ENCODE data around the gene STUB1.

The STUB1 gene

GRCh38 chr16:679814-680624 lies at the start of gene STUB1:
STUB1 (plus strand) TSS chr16:680410; CDS start chr16:680526, 116 bp downstream.
- DNase-seq (ENCODE audit: low read depth): peak; percentile 78

DNA sequence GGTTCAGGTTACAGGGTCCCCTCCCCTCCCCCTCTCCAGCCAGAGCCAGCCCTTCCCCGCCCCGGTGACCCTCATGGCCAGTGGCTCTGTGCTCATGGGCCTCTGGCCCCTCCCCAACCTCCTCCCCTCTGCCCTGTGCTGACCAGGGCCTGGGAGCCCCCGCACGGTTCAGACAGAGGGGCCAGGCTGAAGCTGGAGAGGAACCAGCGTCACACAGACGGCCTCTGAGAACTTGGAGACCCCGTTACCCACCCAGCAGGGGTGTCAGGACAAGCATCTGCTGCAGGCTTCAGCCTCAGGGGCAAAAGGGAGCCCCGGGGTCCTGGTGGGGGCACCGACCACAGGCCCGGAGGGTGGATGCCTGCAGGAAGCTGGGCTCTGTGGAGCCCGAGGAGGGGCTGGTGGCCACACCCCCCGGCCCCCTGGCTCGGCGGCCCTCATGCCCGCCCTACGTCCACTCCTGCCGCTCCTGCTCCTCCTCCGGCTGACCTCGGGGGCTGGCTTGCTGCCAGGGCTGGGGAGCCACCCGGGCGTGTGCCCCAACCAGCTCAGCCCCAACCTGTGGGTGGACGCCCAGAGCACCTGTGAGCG lies 49.3 kb upstream of the STUB1 start, which contains the start of gene WFIKKN1:
Gene WFIKKN1, plus strand, starts transcription at position 171 of the 591 bp plus-strand sequence. Its CDS starts 269 bp downstream, at position 440.
- no peak for DNase-seq (ENCODE audit: low read depth)

- DNase-seq (ENCODE audit: low read depth): no peak
Observed at GRCh38 chr16:631808-632358, 48.3 kb upstream of the STUB1 start.

DNA sequence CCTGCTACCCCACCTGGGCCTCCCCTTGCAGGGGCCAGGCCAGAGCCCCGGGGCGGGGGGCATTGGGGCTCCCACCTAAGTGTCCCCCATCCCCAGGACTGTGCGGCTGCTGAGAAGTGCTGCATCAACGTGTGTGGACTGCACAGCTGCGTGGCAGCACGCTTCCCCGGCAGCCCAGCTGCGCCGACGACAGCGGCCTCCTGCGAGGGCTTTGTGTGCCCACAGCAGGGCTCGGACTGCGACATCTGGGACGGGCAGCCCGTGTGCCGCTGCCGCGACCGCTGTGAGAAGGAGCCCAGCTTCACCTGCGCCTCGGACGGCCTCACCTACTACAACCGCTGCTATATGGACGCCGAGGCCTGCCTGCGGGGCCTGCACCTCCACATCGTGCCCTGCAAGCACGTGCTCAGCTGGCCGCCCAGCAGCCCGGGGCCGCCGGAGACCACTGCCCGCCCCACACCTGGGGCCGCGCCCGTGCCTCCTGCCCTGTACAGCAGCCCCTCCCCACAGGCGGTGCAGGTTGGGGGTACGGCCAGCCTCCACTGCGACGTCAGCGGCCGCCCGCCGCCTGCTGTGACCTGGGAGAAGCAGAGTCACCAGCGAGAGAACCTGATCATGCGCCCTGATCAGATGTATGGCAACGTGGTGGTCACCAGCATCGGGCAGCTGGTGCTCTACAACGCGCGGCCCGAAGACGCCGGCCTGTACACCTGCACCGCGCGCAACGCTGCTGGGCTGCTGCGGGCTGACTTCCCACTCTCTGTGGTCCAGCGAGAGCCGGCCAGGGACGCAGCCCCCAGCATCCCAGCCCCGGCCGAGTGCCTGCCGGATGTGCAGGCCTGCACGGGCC lies 47.5 kb upstream of the STUB1 start:
- DNase-seq (ENCODE audit: low read depth): no peak

- no peak for DNase-seq (ENCODE audit: low read depth)
Observed at GRCh38 chr16:633336-634050, 46.7 kb upstream of the STUB1 start.

DNA sequence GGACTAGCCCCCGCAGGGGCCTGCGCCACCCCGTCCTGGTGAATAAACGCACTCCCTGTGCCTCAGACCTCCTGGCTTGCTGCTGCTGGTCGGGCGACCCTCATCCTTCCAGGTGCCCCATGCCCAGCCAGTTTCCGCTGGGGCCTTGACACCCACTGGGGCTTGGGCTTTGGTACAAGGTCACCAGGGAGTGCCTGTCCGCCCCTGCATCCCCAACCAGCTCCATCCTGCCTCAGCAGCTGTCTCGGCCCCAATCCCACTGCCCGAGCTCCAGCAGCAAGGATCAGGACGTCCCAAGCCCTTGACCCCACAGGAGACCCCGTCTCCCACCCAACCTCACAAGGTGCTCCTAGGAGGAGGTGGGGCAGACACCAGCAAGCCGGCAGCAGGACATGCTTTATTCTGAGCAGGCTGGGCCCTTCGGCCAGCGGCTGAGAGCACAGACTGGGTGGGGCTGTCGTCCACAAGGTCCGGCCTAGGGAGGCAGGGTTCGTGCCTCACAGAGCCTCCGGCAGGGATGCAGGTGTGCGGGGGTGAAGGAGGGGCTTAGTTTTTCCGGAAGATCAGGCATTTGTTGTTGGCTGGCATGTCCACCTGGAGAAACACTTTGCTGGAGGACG lies 46.0 kb upstream of the STUB1 start:
- no peak for DNase-seq (ENCODE audit: low read depth)

- no peak for DNase-seq (ENCODE audit: low read depth)
Observed at GRCh38 chr16:634996-635395, 45.2 kb upstream of the STUB1 start.

GRCh38 chr16:635573-636205 lies 44.5 kb upstream of the STUB1 start:
- DNase-seq (ENCODE audit: low read depth): no peak

DNA sequence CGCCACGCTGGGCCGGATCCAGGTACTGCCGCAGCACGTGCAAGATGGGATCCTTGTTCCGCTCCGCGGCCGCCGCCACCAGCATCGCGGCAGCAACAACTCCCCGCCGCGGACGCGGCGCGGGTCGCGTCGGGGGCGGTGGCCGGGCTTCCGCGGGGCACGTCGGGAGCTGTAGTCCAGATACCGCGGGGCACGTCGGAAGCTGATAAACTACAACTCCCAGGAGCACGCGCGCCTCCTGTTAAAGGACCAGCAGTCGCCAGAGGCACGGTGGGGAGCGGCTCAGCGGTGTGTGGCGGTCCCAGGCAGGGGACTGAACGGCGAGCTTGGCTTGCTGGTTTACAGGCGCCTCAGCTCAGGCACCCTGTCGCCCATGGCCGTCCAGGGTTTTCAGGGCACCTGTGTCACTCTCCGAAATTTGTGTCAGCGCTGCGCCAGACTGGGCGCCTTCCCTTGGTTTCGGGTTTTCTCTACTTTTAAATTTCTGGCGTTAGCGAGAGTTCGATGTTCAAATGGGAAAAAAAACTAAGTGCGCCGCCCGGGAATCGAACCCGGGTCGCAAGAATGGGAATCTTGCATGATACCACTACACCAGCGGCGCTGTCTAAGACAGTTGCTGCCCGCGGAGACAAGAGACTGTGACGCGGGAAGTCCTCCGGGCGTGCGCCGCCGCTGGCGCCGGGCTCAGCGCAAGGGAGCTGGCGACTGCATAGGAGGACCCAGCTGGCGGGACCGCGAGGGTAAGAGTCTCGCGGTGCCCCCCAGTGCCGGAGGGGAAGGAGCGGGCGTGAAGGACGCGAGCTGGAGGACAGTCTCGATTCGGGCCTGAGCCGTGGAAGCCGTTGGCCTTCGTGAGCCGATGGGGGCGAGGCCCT lies 43.8 kb upstream of the STUB1 start, which contains the start of gene METTL26:
Gene METTL26, minus strand, starts transcription at position 100 of the 875 bp plus-strand sequence. Its CDS starts 15 bp downstream, at position 85.
- peak; percentile 81 for DNase-seq (ENCODE audit: low read depth)

DNA sequence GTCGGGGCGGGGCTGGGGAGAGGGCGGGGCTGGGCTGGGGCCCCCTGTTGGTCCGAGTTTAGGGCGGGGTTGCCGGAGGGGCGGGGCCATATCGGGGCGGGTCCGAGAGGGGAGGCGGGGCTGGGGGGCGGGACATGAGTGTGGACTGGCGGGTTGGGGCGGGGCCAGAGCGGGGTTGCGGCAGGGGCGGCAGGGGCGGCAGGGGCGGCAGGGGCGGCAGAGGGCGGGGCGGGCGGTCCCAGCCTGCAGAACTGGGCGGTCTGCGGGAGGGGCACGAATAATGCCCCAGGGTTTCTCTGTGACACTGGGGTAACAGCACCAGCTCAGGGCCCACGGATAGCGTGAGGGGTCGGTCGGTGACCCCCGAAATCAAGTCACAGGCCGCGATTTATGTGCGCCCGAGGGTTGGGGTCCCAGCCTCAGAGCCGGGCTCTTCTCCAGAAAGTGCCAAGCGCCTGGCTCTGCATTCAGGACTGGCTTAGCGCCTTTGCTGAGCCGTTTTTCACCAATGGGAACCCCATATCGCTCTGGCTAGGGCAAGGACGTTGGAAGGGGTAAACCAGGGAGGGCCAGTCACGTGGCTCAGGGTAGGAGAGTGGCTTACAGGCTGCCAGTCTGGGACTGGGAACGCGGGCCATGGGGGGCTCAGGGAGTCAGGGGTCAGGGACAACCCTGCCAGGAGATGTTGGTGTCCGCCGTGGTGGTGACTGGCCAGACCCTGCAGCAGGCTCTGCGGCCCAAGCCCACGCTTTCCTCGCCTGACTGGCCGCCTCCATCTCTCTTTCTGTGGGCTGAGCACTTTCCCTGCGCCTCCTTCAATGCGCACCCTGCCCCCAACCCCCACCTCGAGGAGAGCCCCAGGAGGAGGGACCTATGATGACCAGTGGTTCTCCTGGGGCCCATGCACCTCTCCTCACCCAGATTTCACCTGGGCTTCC lies 42.9 kb upstream of the STUB1 start:
- DNase-seq (ENCODE audit: low read depth): peak; percentile 80

- no peak for DNase-seq (ENCODE audit: low read depth)
Observed at GRCh38 chr16:638034-638543, 42.1 kb upstream of the STUB1 start.

DNA sequence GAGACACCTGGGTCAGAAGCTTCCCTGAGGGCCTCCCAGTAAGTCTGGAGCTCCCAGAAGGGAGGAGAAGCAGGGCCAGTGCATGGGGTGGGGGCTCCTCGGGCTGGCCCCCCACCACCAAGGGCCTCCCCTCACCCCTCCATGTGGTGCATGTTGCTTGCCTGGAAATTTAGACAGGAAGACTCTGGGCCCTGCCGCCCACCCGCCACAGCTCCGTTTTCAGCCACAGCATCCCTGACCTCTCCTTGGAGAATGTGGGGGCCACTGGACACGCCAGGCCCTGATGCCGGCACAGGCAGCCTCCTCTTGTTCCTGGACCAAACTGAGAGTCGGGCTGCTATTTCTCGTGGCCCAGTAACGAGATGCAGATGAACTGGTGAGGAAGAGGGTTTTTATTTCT lies 41.4 kb upstream of the STUB1 start:
- no peak for DNase-seq (ENCODE audit: low read depth)

- DNase-seq (ENCODE audit: low read depth): no peak
Observed at GRCh38 chr16:640614-641013, 39.6 kb upstream of the STUB1 start.

DNA sequence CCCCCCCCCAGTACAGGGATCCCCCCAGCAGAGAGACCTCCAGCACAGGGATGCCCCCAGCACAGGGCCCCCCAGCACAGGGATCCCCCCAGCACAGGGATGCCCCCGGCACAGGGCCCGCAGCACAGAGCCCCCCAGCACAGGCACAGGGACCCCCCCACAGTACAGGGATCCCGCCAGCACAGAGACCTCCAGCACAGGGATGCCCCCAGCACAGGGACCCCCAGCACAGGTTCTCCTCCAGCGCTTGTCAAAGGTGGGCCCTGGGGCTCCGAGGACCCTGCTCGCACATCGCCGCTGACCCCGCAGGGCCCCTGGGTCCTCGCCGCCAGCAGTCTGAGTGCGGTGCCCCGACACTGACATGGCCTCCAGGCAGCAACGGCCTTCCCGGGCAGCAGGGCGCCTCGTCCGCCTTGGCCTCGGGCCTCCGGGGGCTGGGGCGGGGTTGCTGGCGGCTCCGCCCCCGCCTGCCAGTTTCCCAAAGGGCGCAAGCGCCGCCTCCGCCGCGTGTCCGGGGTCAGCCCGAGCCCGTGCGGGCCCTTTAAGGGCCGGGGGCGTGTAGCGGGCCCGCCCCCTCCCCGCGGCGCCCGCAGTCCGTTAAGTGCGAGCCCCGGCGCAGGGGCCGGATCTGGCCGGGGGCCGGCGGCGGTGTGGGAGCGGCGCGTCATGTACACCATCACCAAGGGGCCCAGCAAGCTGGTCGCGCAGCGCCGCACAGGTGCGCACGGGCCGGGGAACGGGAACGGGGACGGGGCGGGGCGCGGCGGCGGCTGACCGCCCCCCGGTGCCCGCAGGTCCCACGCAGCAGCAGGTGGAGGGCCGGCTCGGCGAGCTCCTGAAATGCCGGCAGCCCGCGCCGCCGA lies 38.7 kb upstream of the STUB1 start, which contains the start of gene MCRIP2:
Gene MCRIP2, plus strand, starts transcription at position 503 of the 863 bp plus-strand sequence. Its CDS starts 164 bp downstream, at position 667.
- DNase-seq (ENCODE audit: low read depth): no peak

GRCh38 chr16:642189-643049 lies 37.8 kb upstream of the STUB1 start:
- no peak for DNase-seq (ENCODE audit: low read depth)

DNA sequence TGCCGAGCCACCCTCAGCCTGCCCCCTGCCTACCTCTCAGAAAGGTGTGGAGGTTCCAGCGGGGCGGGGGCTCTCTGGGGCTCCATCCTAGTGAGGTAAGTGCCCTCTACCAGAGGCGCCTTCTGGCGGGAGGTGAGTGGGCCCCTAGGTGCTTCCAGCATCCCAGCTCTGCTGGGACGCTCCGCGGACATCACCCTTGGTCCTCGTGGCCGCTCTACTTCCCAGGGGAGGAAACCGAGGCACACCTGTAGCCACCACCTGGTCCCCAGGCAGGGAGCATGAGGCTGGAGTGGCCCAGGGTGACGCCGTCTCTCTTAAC lies 37.2 kb upstream of the STUB1 start:
- DNase-seq (ENCODE audit: low read depth): no peak
